Neutrophil (primary cell): Measurements from ENCODE around the gene ADGRG6.
"Not testable (repeated sequence)": the region's sequence is repeated elsewhere in the genome, so short reads cannot be mapped to it uniquely, and the experiment has no call there.

Experiments
- H3K27ac ChIP-seq: fragments of 200-600 bp; sonication (generic); 2 replicates; pipeline ENCODE4 v1.5.1; 2016; ENCODE audit warnings: mild to moderate bottlenecking, moderate library complexity
- H3K27me3 ChIP-seq: fragments of 200-600 bp; sonication (generic); 2 replicates; pipeline ENCODE4 v1.6.0; 2016; ENCODE audit warnings: mild to moderate bottlenecking
- H3K36me3 ChIP-seq: fragments of 200-600 bp; sonication (generic); 2 replicates; pipeline ENCODE4 v1.5.1; 2017
- H3K4me1 ChIP-seq, 2 experiments: fragments of 200-600 bp in 1 of 2; sonication (generic) in 1 of 2; 1 replicate in 1 of 2; 2 replicates in 1 of 2; pipeline versions ENCODE4 v1.5.1 to v1.6.1; 2013 to 2016; ENCODE audit warnings: low read depth in 1 of 2, low read length in 1 of 2, mild to moderate bottlenecking in 1 of 2, moderate library complexity in 1 of 2; ENCODE audit not compliant: control insufficient read depth in 1 of 2, insufficient read depth in 1 of 2
- H3K4me3 ChIP-seq, 2 experiments: fragments of 200-600 bp in 1 of 2; sonication (generic) in 1 of 2; 1 replicate in 1 of 2; 2 replicates in 1 of 2; pipeline ENCODE4 v1.5.1; 2013 to 2016; ENCODE audit warnings: low read depth in 1 of 2, low read length in 1 of 2, mild to moderate bottlenecking in 1 of 2, moderate library complexity in 1 of 2
- H3K9me3 ChIP-seq: fragments of 200-600 bp; sonication (generic); 2 replicates; pipeline ENCODE4 v1.5.1; 2016
- TF ChIP-seq, protein P1 (sequence below): fragments of 200-600 bp; sonication (generic); IDR thresholded peaks from 2 replicates; pipeline ENCODE4 v1.5.1; 2016; ENCODE audit warnings: antibody characterized with exemption

ADGRG6 gene

DNA sequence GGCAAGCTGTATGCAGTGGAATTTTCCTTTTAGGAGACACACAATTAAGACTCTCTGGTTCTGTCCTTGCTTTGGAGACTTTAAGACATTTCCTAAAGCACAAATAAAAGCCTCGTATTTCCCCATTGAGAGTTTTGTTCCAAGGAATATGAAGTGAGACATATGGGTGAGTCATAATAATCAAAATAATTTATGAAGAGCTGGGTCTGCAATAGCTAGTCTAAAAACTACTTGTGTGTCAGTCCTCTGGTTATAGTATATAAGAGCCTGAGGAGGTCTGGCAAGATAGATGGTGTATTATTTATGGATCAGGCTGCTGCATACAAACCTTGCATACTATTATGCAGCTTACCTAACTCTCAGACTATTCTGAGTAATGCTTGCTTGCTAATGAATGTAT, 142.6 kb downstream of the ADGRG6 start:
- H3K27me3 ChIP-seq: no peaks in the 10 kb centered on the region
- no peak overlapping the region for H3K27ac ChIP-seq
- H3K4me1 ChIP-seq: no peaks in the 10 kb centered on the region
- H3K9me3 ChIP-seq: no peaks in the 10 kb centered on the region
- H3K4me3 ChIP-seq: no peak overlapping the region
- TF ChIP-seq, protein P1, sequence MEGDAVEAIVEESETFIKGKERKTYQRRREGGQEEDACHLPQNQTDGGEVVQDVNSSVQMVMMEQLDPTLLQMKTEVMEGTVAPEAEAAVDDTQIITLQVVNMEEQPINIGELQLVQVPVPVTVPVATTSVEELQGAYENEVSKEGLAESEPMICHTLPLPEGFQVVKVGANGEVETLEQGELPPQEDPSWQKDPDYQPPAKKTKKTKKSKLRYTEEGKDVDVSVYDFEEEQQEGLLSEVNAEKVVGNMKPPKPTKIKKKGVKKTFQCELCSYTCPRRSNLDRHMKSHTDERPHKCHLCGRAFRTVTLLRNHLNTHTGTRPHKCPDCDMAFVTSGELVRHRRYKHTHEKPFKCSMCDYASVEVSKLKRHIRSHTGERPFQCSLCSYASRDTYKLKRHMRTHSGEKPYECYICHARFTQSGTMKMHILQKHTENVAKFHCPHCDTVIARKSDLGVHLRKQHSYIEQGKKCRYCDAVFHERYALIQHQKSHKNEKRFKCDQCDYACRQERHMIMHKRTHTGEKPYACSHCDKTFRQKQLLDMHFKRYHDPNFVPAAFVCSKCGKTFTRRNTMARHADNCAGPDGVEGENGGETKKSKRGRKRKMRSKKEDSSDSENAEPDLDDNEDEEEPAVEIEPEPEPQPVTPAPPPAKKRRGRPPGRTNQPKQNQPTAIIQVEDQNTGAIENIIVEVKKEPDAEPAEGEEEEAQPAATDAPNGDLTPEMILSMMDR: no peak
- no peaks in the 10 kb centered on the region for H3K36me3 ChIP-seq

- H3K27ac ChIP-seq: no peak overlapping the region
- no peaks in the 10 kb centered on the region for H3K9me3 ChIP-seq
- H3K4me1 ChIP-seq: no peaks in the 10 kb centered on the region
- TF ChIP-seq, protein P1: no peak
- no peak overlapping the region for H3K4me3 ChIP-seq
- H3K36me3 ChIP-seq: no peaks in the 10 kb centered on the region
- no peaks in the 10 kb centered on the region for H3K27me3 ChIP-seq
Observed at GRCh38 chr6:142444881-142445301, 143.1 kb downstream of the ADGRG6 start.

DNA sequence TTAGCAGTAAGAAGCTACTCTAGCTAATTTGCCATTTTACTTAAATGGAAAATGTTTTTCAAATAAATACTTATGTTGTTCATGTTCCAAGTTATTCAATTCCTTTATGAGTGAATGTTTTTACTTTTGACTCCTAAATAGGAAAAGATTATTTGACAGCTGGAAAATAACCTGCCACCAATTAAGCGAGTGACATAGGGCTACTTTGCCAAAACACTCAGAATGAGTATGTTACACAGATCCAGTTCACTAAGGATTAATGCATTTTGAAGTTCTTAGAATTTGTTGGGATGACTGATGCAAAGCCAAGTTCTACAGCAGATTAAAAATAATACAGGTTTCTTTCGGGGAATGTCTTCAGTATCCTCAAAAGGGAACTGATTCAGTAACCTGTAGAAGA, 144.4 kb downstream of the ADGRG6 start:
- H3K9me3 ChIP-seq: no peaks in the 10 kb centered on the region
- H3K36me3 ChIP-seq: no peaks in the 10 kb centered on the region
- TF ChIP-seq, protein P1: no peak
- no peaks in the 10 kb centered on the region for H3K4me1 ChIP-seq
- no peak overlapping the region for H3K4me3 ChIP-seq
- no peaks in the 10 kb centered on the region for H3K27me3 ChIP-seq
- no peak overlapping the region for H3K27ac ChIP-seq

DNA sequence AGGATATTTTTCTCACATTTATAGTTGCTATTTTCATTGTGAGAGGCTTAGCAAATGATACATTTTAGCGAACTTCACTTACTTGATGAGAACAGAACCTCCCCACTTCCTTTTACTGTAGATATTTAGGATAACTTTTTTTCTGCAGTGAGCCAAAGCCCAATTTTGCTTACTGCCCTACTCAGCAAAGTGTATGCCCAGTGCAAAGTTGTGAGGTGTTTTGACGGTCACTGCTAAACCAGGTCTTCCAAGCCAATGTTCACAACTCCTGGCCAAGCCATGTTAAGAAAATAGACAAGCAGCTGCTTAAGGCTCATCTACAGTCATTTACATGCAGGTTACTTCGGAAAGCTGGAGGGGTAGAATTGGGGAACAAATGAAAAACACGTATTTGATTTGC, 144.8 kb downstream of the ADGRG6 start:
- TF ChIP-seq, protein P1: no peak
- no peaks in the 10 kb centered on the region for H3K27me3 ChIP-seq
- no peaks in the 10 kb centered on the region for H3K4me1 ChIP-seq
- H3K27ac ChIP-seq: no peak overlapping the region
- no peaks in the 10 kb centered on the region for H3K36me3 ChIP-seq
- no peaks in the 10 kb centered on the region for H3K9me3 ChIP-seq
- no peak overlapping the region for H3K4me3 ChIP-seq

DNA sequence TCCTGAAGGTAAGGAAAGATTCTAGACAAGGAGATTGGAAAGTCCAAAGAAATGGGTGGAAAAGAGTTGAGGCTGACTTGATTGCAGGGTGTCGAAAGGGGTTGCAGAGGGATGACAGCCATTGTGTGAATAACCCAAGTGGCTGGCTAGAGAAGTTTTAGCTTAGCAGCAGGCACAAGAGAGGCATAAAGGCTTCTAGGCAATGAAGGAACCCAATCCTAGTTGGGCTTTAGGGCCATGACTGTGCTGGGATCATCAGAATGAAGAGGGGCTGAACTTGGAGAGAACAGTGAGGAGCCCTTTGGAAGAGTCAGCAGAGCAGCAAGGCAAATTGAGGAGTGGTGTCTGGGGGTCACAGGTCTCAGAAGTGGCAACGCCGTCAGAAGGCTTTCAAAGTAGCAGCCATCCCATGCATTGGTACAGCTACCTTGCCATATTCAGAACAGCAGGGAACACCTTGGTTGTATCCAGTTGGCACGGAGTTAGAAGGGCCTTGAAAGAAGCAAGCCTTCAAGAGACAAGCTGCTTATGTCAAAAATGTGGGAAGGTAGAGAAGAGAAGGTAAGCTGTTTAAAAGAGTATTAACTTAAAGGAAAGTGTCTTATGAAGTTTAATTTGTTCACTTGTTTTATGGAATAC, 146.4 kb downstream of the ADGRG6 start:
- Histone ChIP-seq H3K27me3 (no peaks in the 10 kb centered on the region), H3K27ac (no peak overlapping the region), H3K36me3 (no peaks in the 10 kb centered on the region), H3K9me3 (no peaks in the 10 kb centered on the region), H3K4me1 (no peaks in the 10 kb centered on the region), H3K4me3 (no peak overlapping the region)
- TF ChIP-seq, protein P1: no peak

DNA sequence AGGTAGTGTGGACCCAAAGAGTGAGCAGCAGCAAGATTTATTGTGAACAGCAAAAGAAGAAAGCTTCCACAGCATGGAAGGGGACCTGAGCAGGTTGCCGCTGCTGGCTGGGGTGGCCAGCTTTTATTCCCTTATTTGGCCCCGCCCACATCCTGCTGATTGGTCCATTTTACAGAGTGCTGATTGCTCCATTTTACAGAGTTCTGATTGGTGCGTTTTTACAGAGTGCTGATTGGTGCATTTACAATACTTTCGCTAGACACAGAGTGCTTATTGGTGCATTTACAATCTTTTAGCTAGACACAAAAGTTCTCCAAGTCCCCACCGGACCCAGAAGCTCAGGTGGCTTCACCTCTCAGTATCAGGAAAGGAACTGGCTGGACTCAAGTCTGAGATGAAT, 149.0 kb downstream of the ADGRG6 start:
- H3K27me3 ChIP-seq, H3K36me3 ChIP-seq: not testable (repeated sequence)

More for the DNA sequence above, 149.0 kb downstream of the ADGRG6 start:
- not testable (repeated sequence) for H3K27ac ChIP-seq, H3K4me1 ChIP-seq, H3K4me3 ChIP-seq, H3K9me3 ChIP-seq
